Measurements from ENCODE around the gene MYB.

MYB gene

DNA sequence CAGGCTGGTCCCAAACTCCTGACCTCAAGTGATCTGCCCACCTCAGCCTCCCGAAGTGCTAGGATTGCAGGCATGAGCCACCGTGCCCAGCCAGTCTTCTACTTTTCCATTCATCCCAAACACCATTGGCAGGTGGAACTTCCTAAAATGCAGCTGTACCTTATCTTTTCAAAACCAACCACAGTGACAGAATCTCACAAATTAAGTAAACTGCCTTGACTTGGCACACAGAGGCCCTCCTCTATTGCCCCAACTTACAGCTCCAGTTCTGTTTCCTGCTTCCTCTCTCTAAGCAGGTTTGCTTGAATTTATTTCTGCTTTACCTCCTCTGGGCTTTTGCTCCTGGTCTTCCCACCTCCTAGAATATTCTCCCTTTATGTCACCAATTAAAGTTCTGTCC is 7.6 kb downstream of the MYB start:
- in situ Hi-C loops (cut with HindIII; ENCODE audit: low sequenced_read_pairs), result no loop called here
- TF ChIP-seq, protein P1, sequence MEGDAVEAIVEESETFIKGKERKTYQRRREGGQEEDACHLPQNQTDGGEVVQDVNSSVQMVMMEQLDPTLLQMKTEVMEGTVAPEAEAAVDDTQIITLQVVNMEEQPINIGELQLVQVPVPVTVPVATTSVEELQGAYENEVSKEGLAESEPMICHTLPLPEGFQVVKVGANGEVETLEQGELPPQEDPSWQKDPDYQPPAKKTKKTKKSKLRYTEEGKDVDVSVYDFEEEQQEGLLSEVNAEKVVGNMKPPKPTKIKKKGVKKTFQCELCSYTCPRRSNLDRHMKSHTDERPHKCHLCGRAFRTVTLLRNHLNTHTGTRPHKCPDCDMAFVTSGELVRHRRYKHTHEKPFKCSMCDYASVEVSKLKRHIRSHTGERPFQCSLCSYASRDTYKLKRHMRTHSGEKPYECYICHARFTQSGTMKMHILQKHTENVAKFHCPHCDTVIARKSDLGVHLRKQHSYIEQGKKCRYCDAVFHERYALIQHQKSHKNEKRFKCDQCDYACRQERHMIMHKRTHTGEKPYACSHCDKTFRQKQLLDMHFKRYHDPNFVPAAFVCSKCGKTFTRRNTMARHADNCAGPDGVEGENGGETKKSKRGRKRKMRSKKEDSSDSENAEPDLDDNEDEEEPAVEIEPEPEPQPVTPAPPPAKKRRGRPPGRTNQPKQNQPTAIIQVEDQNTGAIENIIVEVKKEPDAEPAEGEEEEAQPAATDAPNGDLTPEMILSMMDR (IDR thresholded peaks at IDR 0.05; ENCODE audit: low read depth, low read length, missing control alignments), result no peak
- H3K4me3 ChIP-seq (ENCODE audit: low read depth, low read length), result no peak overlapping the region
- no peak for DNase-seq (ENCODE audit: low read depth)

DNA sequence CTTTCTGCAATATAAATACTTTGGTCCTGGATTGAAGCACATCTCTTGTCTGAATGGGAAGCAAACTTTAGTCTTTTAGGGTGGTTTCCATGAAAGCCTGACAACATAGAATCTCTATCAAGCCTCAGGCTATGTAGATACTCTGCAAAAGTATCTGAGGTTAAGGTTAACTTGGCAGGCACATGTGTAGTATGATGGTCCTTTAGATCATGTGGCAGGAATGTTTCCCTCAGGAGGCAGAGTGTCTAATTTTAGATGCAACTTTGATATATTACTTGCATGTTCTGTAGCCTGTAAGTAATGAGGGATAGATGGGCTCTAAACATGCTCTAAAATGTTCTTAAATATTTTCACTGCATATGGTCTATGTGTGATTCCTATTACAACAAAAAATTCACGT is 8.2 kb downstream of the MYB start:
- TF ChIP-seq, protein P1 (IDR thresholded peaks at IDR 0.05; ENCODE audit: low read depth, low read length, missing control alignments), result no peak
- in situ Hi-C loops (cut with HindIII; ENCODE audit: low sequenced_read_pairs), result no loop called here

DNA sequence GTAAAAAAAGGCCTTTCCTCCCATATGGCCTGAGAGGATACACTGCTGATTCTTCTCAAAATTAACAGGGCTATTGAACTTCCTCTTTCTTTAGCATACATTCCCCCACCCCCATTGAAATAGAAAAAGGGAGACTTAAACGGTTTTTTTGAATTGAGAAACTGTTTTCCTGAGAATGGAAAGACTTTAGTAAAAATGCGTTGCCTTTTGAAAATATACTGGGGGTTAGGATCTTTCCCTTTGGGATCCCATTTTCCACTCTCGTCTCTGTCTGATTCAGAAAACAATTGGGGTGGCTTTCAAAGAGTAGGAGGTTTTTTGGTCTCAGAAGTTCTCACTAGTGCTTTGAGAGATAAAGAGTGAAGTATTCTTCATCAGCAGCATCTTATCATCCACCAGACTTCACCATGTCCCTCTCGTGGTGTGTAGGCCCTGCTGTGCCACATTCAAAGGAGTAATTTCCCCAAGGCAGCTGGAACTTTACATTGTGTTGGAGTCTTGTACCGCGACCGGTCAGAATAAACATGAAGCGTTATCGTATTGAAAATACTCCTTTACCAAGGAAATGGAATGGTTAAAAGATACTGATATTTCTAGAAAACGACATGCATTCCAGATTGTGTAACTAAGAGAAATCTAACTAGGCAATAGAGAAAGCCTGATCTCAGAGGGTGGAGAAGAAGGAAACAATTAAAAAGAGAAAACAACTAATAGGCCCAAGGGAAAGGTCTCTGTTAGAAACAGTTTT is 10.6 kb downstream of the MYB start:
- H3K4me3 ChIP-seq (ENCODE audit: low read depth, low read length), result no peak overlapping the region
- TF ChIP-seq, protein P1 (IDR thresholded peaks at IDR 0.05; ENCODE audit: low read depth, low read length, missing control alignments), result no peak
- in situ Hi-C loops (cut with HindIII; ENCODE audit: low sequenced_read_pairs), result no loop called here
- DNase-seq (ENCODE audit: low read depth), result no peak

More for the DNA sequence above, 8.2 kb downstream of the MYB start:
- no peak overlapping the region for H3K4me3 ChIP-seq (ENCODE audit: low read depth, low read length)
- no peak for DNase-seq (ENCODE audit: low read depth)

- no peak for DNase-seq (ENCODE audit: low read depth)
- H3K4me3 ChIP-seq (ENCODE audit: low read depth, low read length), result no peak overlapping the region
- in situ Hi-C loops (cut with HindIII; ENCODE audit: low sequenced_read_pairs), result no loop called here
Observed at GRCh38 chr6:135192256-135193174, 11.4 kb downstream of the MYB start.

GRCh38 chr6:135193221-135193620 is 12.1 kb downstream of the MYB start:
- no peak for DNase-seq (ENCODE audit: low read depth)
- TF ChIP-seq, protein P1 (IDR thresholded peaks at IDR 0.05; ENCODE audit: low read depth, low read length, missing control alignments), result no peak
- H3K4me3 ChIP-seq (ENCODE audit: low read depth, low read length), result no peak overlapping the region
- in situ Hi-C loops (cut with HindIII; ENCODE audit: low sequenced_read_pairs), result no loop called here

More at GRCh38 chr6:135192256-135193174, 11.4 kb downstream of the MYB start:
- TF ChIP-seq, protein P1 (IDR thresholded peaks at IDR 0.05; ENCODE audit: low read depth, low read length, missing control alignments), result no peak

DNA sequence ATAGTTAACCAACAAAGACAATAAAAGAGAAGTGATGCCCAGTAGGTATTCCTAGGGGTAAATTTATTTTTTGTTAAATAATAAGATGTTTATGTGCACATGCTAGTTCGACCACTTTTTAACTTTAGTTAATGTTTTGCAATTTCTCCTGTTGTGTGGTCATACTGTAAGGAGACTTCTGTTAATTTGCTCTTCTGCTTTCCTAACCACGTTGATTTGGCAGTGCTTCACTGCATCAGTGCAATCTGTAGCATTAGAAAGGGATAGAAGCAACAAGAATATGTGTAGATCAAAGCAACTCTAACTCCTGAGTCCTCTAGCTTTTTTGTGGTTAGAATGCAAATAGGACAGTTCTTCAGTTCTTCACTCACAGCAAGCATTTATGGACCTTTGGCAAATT is 13.9 kb downstream of the MYB start:
- in situ Hi-C loops (cut with HindIII; ENCODE audit: low sequenced_read_pairs), result no loop called here
- DNase-seq (ENCODE audit: low read depth), result no peak
- TF ChIP-seq, protein P1 (IDR thresholded peaks at IDR 0.05; ENCODE audit: low read depth, low read length, missing control alignments), result no peak
- H3K4me3 ChIP-seq (ENCODE audit: low read depth, low read length), result no peak overlapping the region
